GM19328 (cell line): ENCODE data around the gene RNGTT.

Experiments used
- ATAC-seq: cut with Tn5 transposase; IDR thresholded peaks from one replicate; pipeline ENCODE4 v1.9.1; 2021; ENCODE audit warnings: mild to moderate bottlenecking, moderate library complexity; ENCODE audit not compliant: unreplicated experiment

Gene RNGTT

DNA sequence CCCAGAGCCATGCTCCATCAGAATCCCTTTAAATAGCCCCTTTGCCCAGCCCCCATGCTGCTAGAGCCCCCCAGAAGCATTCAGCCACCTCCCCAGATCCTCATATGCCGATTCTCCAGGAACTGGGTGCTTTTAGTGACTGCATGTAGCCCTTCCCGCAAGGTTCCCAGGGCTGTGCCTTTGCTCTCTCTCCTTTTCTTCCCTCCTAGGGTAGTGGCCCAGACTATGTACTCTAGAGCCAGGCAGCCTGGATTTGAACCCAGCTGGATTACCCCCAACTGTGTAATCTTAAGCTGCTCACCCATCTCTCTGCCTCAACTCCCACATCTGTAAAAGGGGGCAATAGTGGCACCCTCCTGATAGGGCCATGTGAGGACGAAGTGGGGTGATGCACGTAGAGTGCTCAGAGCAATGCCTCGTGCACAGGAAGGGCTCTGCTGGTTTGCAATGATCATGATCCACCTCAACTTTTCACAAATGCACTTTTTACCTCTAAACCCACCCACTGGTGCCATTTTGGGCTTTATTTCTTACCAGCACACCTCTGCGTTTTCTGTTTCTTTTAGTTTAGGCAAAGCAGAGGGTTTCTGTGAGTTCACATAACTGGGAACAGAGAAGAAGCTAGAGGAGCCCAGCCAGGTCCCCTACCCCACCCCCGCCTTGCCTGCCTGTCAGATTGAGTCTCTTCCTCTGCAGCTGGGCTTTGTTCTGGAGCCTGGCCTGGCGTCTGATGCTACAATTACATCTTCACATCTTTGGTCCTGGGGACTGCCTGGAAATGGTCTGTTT, 396.5 kb downstream of the RNGTT start:
- peak; percentile 84 for ATAC-seq

DNA sequence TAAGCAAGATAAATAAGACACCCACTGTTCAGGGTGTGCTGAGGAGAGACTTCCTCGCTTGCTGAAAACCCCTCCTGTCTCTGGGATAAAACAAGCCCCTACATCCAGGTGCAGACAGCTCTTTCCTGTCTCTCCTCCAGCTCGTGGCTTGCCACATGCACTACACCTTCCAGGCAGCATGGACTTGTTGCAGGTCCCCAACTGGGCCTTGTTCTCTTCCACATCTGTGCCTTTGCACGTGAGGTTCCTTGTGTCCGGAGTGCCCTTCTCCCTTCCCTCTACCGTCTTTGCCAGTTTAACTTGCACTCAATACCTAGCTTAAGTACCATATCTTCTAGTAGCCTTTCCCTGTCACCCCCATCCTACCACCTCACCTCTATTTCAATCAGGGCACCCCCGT, 397.6 kb downstream of the RNGTT start:
- ATAC-seq = no peak

DNA sequence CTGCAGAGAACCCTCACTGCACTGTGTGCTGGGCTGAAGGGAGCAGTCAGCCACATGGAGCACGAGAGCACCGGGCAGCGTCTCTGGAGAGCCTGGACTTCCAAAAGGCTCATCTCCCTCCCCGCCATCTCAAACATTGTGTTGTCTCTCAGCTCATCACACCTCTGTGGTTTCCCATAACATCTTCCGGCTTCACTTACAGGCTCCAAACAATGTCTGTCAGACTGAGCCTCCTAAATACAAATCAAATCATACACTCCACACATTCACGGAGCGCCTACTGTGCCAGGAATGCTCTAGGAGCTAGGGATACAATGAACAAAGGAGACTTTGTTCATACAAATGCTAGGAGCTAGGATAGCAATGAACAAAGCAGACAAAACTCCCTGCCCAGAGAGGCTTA, 398.0 kb downstream of the RNGTT start:
- no peak for ATAC-seq

DNA sequence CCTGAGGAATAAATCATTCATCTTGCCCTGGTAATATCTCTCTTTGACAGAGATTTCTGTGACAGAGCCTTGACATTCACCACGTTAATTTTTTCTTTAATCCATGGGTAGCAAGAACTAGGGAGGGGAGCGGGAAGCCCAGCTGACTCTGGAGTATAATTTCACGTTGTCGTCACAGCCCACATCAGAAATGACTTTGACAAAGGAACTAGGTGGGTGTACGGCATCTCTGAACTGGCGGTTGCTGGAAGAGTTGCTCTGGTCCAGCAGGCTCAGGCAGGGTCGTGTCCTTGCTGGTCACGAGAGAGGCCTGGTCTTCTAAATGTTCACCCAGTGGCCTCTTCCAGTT, 400.2 kb downstream of the RNGTT start:
- no peak for ATAC-seq

DNA sequence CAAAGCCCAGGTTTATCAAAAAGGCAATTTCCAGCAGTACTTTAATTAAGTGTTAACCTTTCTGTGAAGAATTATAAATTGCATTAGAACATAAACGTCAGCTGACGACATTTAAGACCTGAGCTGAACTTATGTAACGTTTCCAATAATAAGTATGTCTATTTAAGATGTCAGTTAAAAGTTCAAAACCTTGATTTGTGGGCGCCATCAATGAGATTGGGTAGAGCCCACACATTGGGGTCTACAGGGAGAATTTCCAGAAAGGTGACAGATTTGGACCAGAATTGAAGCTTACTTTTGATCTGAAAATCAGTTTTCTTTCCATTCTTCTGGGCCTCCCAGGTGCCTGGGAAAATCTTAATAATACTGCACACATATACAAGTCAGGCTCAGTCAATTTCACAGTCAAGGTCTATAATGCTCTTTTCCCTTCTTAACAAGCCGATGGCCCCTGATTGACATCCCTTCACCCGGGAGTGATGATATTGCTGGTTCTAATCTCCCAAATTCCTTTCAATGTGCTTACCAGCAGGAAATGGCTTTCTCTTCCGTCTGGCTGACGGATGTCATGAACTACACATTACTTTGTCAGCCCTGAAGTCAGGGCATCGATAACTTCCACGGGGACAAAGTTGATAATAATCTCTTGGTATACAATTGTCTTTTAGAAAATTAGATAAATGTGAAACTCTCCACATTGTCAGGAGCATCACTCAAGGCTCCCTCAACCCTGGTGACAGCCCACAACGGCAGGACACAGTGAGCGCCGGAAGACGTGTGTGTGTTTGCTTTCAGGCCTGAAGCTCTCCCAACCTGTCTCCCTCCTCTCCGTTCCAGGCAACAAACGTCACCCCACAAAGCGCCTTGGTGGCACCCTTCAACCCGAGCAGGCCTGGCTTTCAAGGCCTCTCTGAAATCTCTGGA, 400.8 kb downstream of the RNGTT start:
- ATAC-seq = no peak

DNA sequence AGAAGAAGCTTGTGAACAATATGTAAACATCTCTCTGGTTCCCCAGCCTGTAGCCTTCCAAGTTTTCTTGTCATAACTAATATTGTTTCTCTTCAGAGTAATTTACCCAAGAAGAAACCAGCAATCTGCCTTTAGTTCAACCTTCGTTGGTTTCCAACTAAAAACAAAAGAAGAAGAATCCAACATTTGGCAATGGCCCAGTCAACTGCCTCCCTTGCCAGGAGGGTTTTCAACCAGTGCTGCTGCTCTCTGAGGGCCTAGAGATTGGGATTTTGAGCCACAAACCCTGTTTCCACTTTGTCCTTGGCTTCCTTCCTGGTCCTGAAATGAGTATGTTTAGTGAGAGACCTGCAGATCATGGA, 401.5 kb downstream of the RNGTT start:
- no peak for ATAC-seq

DNA sequence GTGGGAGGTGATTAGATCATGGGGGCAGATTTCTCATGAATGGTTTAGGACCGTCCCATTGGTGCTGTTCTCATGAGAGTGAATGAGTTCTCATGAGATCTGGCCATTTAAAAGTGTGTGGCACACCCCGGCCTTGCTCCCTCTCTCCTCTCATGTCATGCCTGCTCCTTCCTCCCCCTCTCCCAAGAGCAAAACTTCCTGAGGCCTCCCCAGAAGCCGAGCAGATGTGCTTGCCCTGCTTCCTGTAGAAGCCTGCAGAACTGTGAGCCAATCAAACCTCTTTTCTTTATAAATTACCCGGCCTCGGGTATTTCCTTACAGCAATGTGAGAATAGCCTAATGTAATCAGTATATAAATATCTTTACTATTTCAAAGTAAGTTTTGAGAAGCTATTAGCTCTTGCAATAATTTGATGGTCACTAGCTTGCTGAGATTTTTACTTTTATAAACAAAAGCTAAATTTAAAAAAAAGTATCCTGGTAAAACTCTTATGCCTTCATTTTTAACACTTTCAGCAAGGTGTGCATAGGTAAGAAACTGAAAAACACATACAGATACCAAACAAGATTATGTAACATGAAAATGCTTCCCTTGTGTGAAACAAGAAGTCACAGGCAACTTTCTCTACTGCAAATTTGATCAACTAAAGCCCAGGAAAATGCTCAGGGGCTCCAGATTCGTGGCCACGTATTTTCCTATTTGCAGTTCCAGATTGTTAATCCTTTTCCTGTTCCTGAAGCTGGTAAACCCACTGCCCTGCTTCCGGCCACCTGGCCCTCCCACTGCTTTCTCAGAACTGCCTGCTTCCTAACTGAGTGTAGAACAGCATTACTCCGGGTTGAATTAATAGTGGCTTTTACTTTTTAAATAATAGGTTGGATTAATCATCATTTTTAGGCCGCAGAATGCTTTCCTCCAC, 402.1 kb downstream of the RNGTT start:
- no peak for ATAC-seq
